Thoracic aorta (tissue), 2 donors: Measurements from ENCODE around the gene SLCO2A1. TPM values are rescaled to one million over a fixed set of nuclear protein-coding genes. Genes with fewer than 3 reads are reported as not detected.

Source experiments
- ATAC-seq: fragments of 150-250 bp; one replicate; pipeline ENCODE4 v1.8.0; 2017; ENCODE audit warnings: low read depth; ENCODE audit not compliant: insufficient number of reproducible peaks, low FRiP score
- DNase-seq: peaks from one replicate; pipeline ENCODE4 v3.0.0-alpha.2; 2020; ENCODE audit warnings: low spot score
- H3K27ac ChIP-seq, 2 donors: fragments of 200-600 bp; sonication (generic); 1 replicate in 1 of 2; 2 replicates in 1 of 2; pipeline ENCODE4 v1.5.1; 2016; ENCODE audit warnings: mild to moderate bottlenecking in 2 of 2, moderate library complexity in 2 of 2
- H3K27me3 ChIP-seq: fragments of 200-600 bp; sonication (generic); replicated peaks from 2 replicates; pipeline ENCODE4 v1.6.0; 2016; ENCODE audit warnings: mild to moderate bottlenecking; ENCODE audit not compliant: insufficient read depth
- H3K36me3 ChIP-seq: fragments of 200-600 bp; sonication (generic); one replicate; pipeline ENCODE4 v1.5.1; 2016
- H3K4me1 ChIP-seq, 2 donors: fragments of 200-600 bp; sonication (generic); 1 replicate in 1 of 2; 2 replicates in 1 of 2; pipeline versions ENCODE4 v1.5.1 to v1.6.0; 2016; ENCODE audit warnings: low read depth in 2 of 2, mild to moderate bottlenecking in 1 of 2; ENCODE audit not compliant: control insufficient read depth in 1 of 2
- H3K4me3 ChIP-seq: fragments of 200-600 bp; sonication (generic); 2 replicates; pipeline ENCODE4 v1.5.1; 2016; ENCODE audit warnings: mild to moderate bottlenecking
- H3K9me3 ChIP-seq: fragments of 200-600 bp; sonication (generic); 2 replicates; pipeline ENCODE4 v1.5.1; 2016
- CTCF ChIP-seq: fragments of 200-600 bp; sonication (generic); IDR thresholded peaks from one replicate; pipeline ENCODE4 v1.5.1; 2019; ENCODE audit warnings: antibody characterized with exemption
- total RNA-seq, 2 donors: library from RNA; depleted of rRNA; stranded (reverse); fragments of >200 nt; gene quantifications; one replicate each; pipeline versions ENCODE4 v1.1.0 to v1.2.3, GENCODE V29; 2016

SLCO2A1 gene
- total RNA-seq, 2 donors from 2014 or later: 7.9 to 115 TPM

- no peak overlapping the region for H3K27ac ChIP-seq
- no peak for ATAC-seq
- no peak overlapping the region for H3K4me3 ChIP-seq
- TF ChIP-seq CTCF: no peak
- H3K4me1 ChIP-seq: no peaks in the 10 kb centered on the region
- H3K9me3 ChIP-seq: no peaks in the 10 kb centered on the region
- no peak for DNase-seq
- H3K27me3 ChIP-seq: no peaks in the 10 kb centered on the region
- no peaks in the 10 kb centered on the region for H3K36me3 ChIP-seq
Measured at GRCh38 chr3:134039161-134039862, 9.6 kb upstream of the SLCO2A1 start.

- ATAC-seq (no peak), DNase-seq (no peak)
- Histone ChIP-seq H3K27me3 (no peaks in the 10 kb centered on the region), H3K27ac (no peak overlapping the region), H3K9me3 (no peaks in the 10 kb centered on the region), H3K4me1 (no peaks in the 10 kb centered on the region), H3K36me3 (no peaks in the 10 kb centered on the region), H3K4me3 (no peak overlapping the region)
- TF ChIP-seq CTCF: no peak
Measured at GRCh38 chr3:134038716-134039115, 9.0 kb upstream of the SLCO2A1 start.

GRCh38 chr3:134038071-134038491, 8.4 kb upstream of the SLCO2A1 start:
- H3K4me1 ChIP-seq: no peaks in the 10 kb centered on the region
- H3K27me3 ChIP-seq: no peaks in the 10 kb centered on the region
- no peak overlapping the region for H3K27ac ChIP-seq
- H3K4me3 ChIP-seq: no peak overlapping the region
- TF ChIP-seq CTCF: no peak
- no peak for DNase-seq
- ATAC-seq: no peak
- no peaks in the 10 kb centered on the region for H3K9me3 ChIP-seq
- H3K36me3 ChIP-seq: no peaks in the 10 kb centered on the region

- DNase-seq: no peak
- ATAC-seq: no peak
Measured at GRCh38 chr3:134037168-134037567, 7.4 kb upstream of the SLCO2A1 start.

GRCh38 chr3:134036291-134036690, 6.6 kb upstream of the SLCO2A1 start:
- Histone ChIP-seq H3K4me3 (no peak overlapping the region), H3K27ac (no peak overlapping the region), H3K4me1 (no peaks in the 10 kb centered on the region), H3K36me3 (no peaks in the 10 kb centered on the region), H3K27me3 (no peaks in the 10 kb centered on the region), H3K9me3 (no peaks in the 10 kb centered on the region)
- TF ChIP-seq CTCF: no peak
- DNase-seq: no peak
- no peak for ATAC-seq

More at GRCh38 chr3:134037168-134037567, 7.4 kb upstream of the SLCO2A1 start:
- Histone ChIP-seq H3K36me3 (no peaks in the 10 kb centered on the region), H3K9me3 (no peaks in the 10 kb centered on the region), H3K27me3 (no peaks in the 10 kb centered on the region), H3K4me1 (no peaks in the 10 kb centered on the region), H3K4me3 (no peak overlapping the region), H3K27ac (no peak overlapping the region)
- no peak for TF ChIP-seq CTCF
